Stomach (tissue), 9 donors: Measurements from ENCODE around the gene KCNAB1. TPM values are rescaled to one million over a fixed set of nuclear protein-coding genes. Genes with fewer than 3 reads are reported as not detected.

Source experiments
- DNase-seq, 2 donors: peaks; one replicate each; pipeline versions ENCODE4 v3.0.0 to v3.0.0-alpha.2; 2013 to 2019
- H3K27ac ChIP-seq, 5 donors: fragments of 200-600 bp in 4 of 5; sonication (generic) in 4 of 5; one replicate each; pipeline ENCODE4 v1.5.1; 2013 to 2019; ENCODE audit warnings: mild to moderate bottlenecking in 1 of 5, moderate library complexity in 1 of 5
- H3K27me3 ChIP-seq, 3 donors: fragments of 200-600 bp; sonication (generic); one replicate each; pipeline ENCODE4 v1.5.1; 2017 to 2019; ENCODE audit warnings: mixed run types in 1 of 3
- H3K36me3 ChIP-seq, 4 donors: fragments of 200-600 bp; sonication (generic); 1 replicate in 3 of 4; 2 replicates in 1 of 4; pipeline ENCODE4 v1.5.1; 2016 to 2019
- H3K4me1 ChIP-seq, 4 donors: fragments of 200-600 bp; sonication (generic); one replicate each; pipeline ENCODE4 v1.5.1; 2016 to 2019
- H3K4me3 ChIP-seq, 4 donors: fragments of 200-600 bp; sonication (generic) in 3 of 4; one replicate each; pipeline ENCODE4 v1.5.1; 2016 to 2019; ENCODE audit warnings: mild to moderate bottlenecking in 1 of 4
- H3K9me3 ChIP-seq, 4 donors: fragments of 200-600 bp; sonication (generic); one replicate each; pipeline ENCODE4 v1.5.1; 2016 to 2019
- EP300 ChIP-seq: sonication (generic); formaldehyde crosslinking; IDR thresholded peaks from one replicate; pipeline ENCODE4 v1.6.1; 2017; ENCODE audit warnings: antibody characterized with exemption
- POLR2A ChIP-seq, 4 donors: fragments of 450-650 bp; IDR thresholded peaks; one replicate each; pipeline ENCODE4 v1.6.1; 2016; ENCODE audit warnings: antibody characterized with exemption in 4 of 4, control low read depth in 2 of 4, mild to moderate bottlenecking in 1 of 4, moderate library complexity in 1 of 4
- POLR2AphosphoS5 ChIP-seq, 3 donors: sonication (generic); formaldehyde crosslinking; IDR thresholded peaks; one replicate each; pipeline ENCODE4 v1.6.1; 2016; ENCODE audit warnings: antibody characterized with exemption in 3 of 3
- WGBS, 5 donors: extraction: QIAGEN DNeasy Blood & Tissue Kit in 3 of 5; methylation state at CpG; one replicate each; pipeline versions ENCODE4 v1.1.5 to v1.1.7; 2013 to 2018; 5-methylcytosine and 5-hydroxymethylcytosine counted together
- intact Hi-C: fragments of 100-400 bp; cut with DNase I; formaldehyde crosslinking; loops from one replicate; pipeline ENCODE4 v1.15.1; 2023; ENCODE audit warnings: low total_unique reads
- polyA plus RNA-seq, 3 donors: library from polyadenylated mRNA; stranded (reverse); fragments of 200-250 nt; gene quantifications; one replicate each; pipeline ENCODE4 v1.2.3, GENCODE V29; 2013
- total RNA-seq, 5 donors: library from RNA; depleted of rRNA; stranded (reverse); fragments of >200 nt; gene quantifications; one replicate each; pipeline versions ENCODE4 v1.1.0 to v1.2.3, GENCODE V29; 2014 to 2016
- TF ChIP-seq, protein P1 (sequence below), 7 experiments: fragments of 450-650 bp in 4 of 7; fragments of 200-600 bp in 3 of 7; sonication (generic) in 3 of 7; IDR thresholded peaks; one replicate each; pipeline ENCODE4 v1.5.1; 2016 to 2019; ENCODE audit warnings: antibody characterized with exemption in 7 of 7, control low read depth in 2 of 7, mild to moderate bottlenecking in 1 of 7
- donor health status: healthy with polysubstance abuse.
- donor health status: Bipolar disorder and iron deficiency.
- donor health status: healthy.

KCNAB1 gene
- total and polyA plus RNA-seq, 8 donors, result 0.12 to 3.8 (median 0.29) TPM; not detected in 2

GRCh38 chr3:156400062-156400461 is 279.7 kb downstream of the KCNAB1 start:
- H3K4me1 ChIP-seq, result no peaks in the 10 kb centered on the region
- intact Hi-C loops, result no loop called here
- DNase-seq, result no peak
- H3K27me3 ChIP-seq, result no peaks in the 10 kb centered on the region
- no peak overlapping the region for H3K4me3 ChIP-seq
- no peaks in the 10 kb centered on the region for H3K36me3 ChIP-seq
- no peaks in the 10 kb centered on the region for H3K9me3 ChIP-seq
- 75 to 86% (median 80%) methylated on average over 2 of the region's 2 CpGs for WGBS, 5 donors
- no peak overlapping the region for H3K27ac ChIP-seq
- no peak for TF ChIP-seq POLR2AphosphoS5 (IDR thresholded peaks at IDR 0.05)
- TF ChIP-seq EP300, result no peak
- TF ChIP-seq, protein P1, sequence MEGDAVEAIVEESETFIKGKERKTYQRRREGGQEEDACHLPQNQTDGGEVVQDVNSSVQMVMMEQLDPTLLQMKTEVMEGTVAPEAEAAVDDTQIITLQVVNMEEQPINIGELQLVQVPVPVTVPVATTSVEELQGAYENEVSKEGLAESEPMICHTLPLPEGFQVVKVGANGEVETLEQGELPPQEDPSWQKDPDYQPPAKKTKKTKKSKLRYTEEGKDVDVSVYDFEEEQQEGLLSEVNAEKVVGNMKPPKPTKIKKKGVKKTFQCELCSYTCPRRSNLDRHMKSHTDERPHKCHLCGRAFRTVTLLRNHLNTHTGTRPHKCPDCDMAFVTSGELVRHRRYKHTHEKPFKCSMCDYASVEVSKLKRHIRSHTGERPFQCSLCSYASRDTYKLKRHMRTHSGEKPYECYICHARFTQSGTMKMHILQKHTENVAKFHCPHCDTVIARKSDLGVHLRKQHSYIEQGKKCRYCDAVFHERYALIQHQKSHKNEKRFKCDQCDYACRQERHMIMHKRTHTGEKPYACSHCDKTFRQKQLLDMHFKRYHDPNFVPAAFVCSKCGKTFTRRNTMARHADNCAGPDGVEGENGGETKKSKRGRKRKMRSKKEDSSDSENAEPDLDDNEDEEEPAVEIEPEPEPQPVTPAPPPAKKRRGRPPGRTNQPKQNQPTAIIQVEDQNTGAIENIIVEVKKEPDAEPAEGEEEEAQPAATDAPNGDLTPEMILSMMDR (IDR thresholded peaks at IDR 0.05), result no peak
- TF ChIP-seq POLR2A (IDR thresholded peaks at IDR 0.05), result no peak

GRCh38 chr3:156400735-156401134 is 280.4 kb downstream of the KCNAB1 start:
- WGBS, 5 donors, result 56 to 87% (median 62%) methylated on average over 1 of the region's 1 CpG
- intact Hi-C loops, result no loop called here

DNA sequence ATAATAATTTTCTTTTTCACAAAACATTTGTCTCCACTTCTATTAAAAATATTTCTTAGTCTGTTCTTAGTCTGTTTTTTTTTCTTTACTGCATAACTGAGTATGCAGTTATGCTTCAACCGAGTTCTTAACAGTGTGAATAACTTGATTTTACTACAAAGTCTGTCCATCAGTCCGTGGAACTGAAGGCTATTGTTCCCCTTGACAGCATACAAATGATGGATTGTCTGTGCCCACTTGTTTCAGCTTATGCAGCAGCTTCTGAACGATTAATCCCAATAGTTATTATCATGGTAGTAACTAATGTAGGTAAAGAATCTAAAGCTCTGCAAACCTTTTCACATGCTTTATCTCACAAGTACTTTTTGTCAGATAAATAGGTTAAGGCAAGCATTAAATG is 283.8 kb downstream of the KCNAB1 start:
- TF ChIP-seq EP300 (no peak), POLR2AphosphoS5 (IDR thresholded peaks at IDR 0.05) (no peak), POLR2A (IDR thresholded peaks at IDR 0.05) (no peak)
- TF ChIP-seq, protein P1 (IDR thresholded peaks at IDR 0.05), result no peak
- Histone ChIP-seq H3K27ac (no peak overlapping the region), H3K36me3 (no peaks in the 10 kb centered on the region), H3K4me1 (no peaks in the 10 kb centered on the region), H3K27me3 (no peaks in the 10 kb centered on the region), H3K9me3 (no peaks in the 10 kb centered on the region), H3K4me3 (no peak overlapping the region)
- 41 to 47% (median 44%) methylated on average over 3 of the region's 3 CpGs for WGBS, 5 donors
- DNase-seq, result no peak
- intact Hi-C loops, result no loop called here

More at GRCh38 chr3:156400735-156401134, 280.4 kb downstream of the KCNAB1 start:
- TF ChIP-seq, protein P1 (IDR thresholded peaks at IDR 0.05), result no peak
- TF ChIP-seq POLR2AphosphoS5 (IDR thresholded peaks at IDR 0.05), result no peak
- TF ChIP-seq EP300, result no peak
- no peak for DNase-seq
- no peak overlapping the region for H3K27ac ChIP-seq
- no peak overlapping the region for H3K4me3 ChIP-seq
- H3K27me3 ChIP-seq, result no peaks in the 10 kb centered on the region
- no peaks in the 10 kb centered on the region for H3K36me3 ChIP-seq
- H3K9me3 ChIP-seq, result no peaks in the 10 kb centered on the region
- H3K4me1 ChIP-seq, result no peaks in the 10 kb centered on the region

DNA sequence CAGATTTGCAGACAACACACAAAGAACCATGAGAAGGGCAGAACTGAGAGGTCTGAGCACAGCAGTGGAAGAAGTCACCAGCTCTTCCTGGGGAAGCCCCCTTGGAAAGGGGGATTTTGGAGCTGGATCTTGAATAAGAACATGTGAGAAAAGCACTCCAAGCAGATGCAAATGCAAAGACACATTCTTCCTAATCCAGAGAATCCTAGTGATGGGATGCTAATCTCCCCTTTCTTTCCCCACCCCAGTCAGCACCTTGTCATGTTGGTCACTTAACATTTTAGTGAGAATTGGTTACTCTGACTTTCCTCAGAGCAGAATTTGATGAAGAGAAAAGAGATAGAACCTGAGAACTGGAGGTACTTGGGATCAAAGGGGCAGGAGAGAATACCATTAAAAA is 286.0 kb downstream of the KCNAB1 start:
- no peaks in the 10 kb centered on the region for H3K4me1 ChIP-seq
- H3K27me3 ChIP-seq, result no peaks in the 10 kb centered on the region
- no peak for DNase-seq
- no peaks in the 10 kb centered on the region for H3K36me3 ChIP-seq
- H3K27ac ChIP-seq, result no peak overlapping the region
- intact Hi-C loops, result no loop called here
- TF ChIP-seq, protein P1 (IDR thresholded peaks at IDR 0.05), result no peak
- TF ChIP-seq EP300, result no peak
- TF ChIP-seq POLR2A (IDR thresholded peaks at IDR 0.05), result no peak
- TF ChIP-seq POLR2AphosphoS5 (IDR thresholded peaks at IDR 0.05), result no peak
- no peaks in the 10 kb centered on the region for H3K9me3 ChIP-seq
- no peak overlapping the region for H3K4me3 ChIP-seq
